Adipocyte (in vitro differentiated cells): ENCODE data around the gene SLIT1.

ENCODE experiments used
- DNase-seq: peaks from one replicate; pipeline ENCODE4 v3.0.0-alpha.2; 2015; ENCODE audit warnings: low read depth
- H3K27me3 ChIP-seq: replicated peaks from 2 replicates; pipeline ENCODE4 v1.7.0; 2013; ENCODE audit warnings: mild to moderate bottlenecking, low read length, moderate library complexity; ENCODE audit not compliant: control insufficient read depth, insufficient read depth
- H3K36me3 ChIP-seq: 2 replicates; pipeline ENCODE4 v1.7.0; 2013; ENCODE audit warnings: low read length, mild to moderate bottlenecking, moderate library complexity; ENCODE audit not compliant: control insufficient read depth, insufficient read depth, severe bottlenecking
- H3K4me1 ChIP-seq: 2 replicates; pipeline ENCODE4 v1.7.0; 2013; ENCODE audit warnings: mild to moderate bottlenecking, low read length, moderate library complexity; ENCODE audit not compliant: control insufficient read depth, insufficient read depth
- H3K4me3 ChIP-seq: 2 replicates; pipeline ENCODE4 v1.7.0; 2013; ENCODE audit warnings: mild to moderate bottlenecking, low read length, moderate library complexity
- H3K9ac ChIP-seq: 2 replicates; pipeline ENCODE4 v1.7.0; 2013; ENCODE audit warnings: mild to moderate bottlenecking, low read length, moderate library complexity
- H3K9me3 ChIP-seq: 2 replicates; pipeline ENCODE4 v1.7.0; 2013; ENCODE audit warnings: mild to moderate bottlenecking, low read length, moderate library complexity; ENCODE audit not compliant: control insufficient read depth

SLIT1 gene

DNA sequence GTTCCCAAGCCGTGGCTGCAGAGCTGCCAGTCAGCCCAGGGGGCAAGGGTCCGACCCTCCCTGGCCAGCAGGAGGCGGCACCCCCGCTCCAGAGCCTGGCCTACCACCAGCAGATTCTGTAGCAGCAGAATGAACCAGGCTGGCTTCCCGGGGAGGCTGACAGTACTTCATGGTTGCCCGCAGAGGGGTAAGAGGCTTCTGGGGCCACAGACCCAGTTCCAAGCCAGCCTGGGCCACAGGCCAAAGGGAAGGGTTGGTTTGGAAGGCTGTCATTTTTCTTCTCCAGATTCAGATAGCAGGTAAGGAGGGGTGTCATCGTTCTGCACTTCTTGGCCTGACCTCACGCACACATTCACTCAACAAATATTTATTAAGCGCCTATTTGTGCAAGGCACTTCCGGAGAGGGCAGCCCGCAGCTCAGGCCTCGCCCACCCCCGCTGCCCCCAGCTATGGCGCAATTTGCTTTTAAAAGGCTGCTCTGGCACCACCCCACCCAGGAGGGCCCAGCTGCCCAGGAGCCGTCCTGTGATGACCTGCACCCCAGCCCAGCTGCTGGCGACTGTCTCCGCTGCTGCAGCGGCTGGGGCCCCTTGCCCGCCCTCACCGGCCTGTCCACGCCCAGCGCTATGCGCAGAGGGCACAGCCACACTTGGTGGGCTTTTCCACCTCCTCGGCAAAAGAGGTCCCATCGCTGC lies 185.1 kb downstream of the SLIT1 start:
- no peak for DNase-seq

DNA sequence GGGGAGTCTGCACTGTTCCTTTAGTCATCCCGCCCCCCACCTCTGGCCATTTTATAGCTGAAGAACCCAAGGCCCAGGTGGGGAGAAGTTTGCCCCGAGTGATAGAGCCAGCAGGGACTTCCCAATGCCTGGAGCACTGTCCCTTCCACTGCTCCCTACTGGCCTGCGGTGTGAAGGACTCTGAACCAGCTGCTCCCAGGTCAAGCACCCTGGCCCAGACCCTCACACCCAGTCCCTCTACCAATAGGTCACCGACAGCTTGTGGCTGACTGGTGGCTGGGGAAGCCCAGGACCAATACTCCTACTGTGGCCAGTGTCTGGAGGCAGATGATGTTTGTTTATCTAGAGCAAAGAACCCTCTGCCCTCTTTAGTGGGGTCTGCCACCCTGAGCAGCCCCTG lies 185.8 kb downstream of the SLIT1 start:
- Histone ChIP-seq H3K36me3 (no peaks in the 10 kb centered on the region), H3K4me3 (no peak overlapping the region), H3K9me3 (no peaks in the 10 kb centered on the region), H3K9ac (no peak overlapping the region), H3K4me1 (no peaks in the 10 kb centered on the region), H3K27me3 (peaks cover 8% of the 10 kb centered on the region)
- DNase-seq, result no peak

More for the DNA sequence above, 185.1 kb downstream of the SLIT1 start:
- Histone ChIP-seq H3K4me3 (no peak overlapping the region), H3K9me3 (no peaks in the 10 kb centered on the region), H3K36me3 (no peaks in the 10 kb centered on the region), H3K9ac (no peak overlapping the region), H3K4me1 (no peaks in the 10 kb centered on the region), H3K27me3 (peaks cover 8% of the 10 kb centered on the region)

DNA sequence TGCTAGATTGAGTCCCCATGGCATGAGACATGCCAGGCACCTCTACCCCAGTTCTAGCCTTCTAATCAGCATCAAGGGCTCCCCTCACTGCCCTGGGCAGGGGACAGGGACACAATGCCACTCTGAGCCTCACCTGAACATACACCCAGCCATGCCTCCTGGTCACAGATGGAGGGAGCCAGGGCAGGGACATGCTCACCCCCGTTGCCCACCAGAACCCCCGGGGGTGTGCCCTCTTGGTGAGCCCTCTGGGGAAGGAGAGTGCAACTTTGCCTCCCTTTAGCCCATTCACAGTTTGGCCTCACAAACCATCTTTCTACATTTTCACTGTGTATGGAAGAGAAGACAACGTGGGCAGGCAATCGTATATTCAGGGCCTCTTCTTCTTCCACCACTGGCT lies 186.4 kb downstream of the SLIT1 start:
- Histone ChIP-seq H3K4me1 (no peaks in the 10 kb centered on the region), H3K9ac (no peak overlapping the region), H3K4me3 (no peak overlapping the region), H3K27me3 (peaks cover 5% of the 10 kb centered on the region), H3K36me3 (no peaks in the 10 kb centered on the region), H3K9me3 (no peaks in the 10 kb centered on the region)
- no peak for DNase-seq

DNA sequence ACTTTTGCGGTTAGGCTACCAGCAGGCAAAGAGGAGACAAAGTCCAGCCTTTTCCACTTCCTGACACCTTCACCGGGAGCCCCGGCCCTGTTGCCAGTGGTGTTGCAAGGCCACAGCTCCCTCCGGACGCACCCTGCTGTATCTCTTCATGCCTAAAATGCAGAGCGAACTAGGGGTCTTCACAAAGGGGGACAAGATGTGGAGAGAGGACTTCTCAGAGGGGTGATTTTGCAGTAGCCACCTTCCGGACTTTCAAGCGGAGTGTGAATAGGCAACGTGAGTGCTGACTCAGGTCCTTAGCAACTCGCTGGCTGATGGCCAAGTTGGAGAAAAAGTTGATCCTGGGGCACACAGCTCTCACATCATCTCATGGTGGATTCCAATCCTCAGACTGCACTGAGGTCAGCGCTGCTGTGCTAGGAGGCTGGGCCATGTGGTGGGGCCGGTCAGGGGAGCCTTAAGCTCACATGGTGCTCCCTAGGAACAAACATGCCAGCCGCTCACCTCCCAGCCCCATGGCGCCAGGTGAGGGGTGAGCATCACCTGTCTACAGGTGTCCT lies 187.3 kb downstream of the SLIT1 start:
- Histone ChIP-seq H3K27me3 (no peaks in the 10 kb centered on the region), H3K4me3 (no peak overlapping the region), H3K9me3 (no peaks in the 10 kb centered on the region), H3K36me3 (no peaks in the 10 kb centered on the region), H3K9ac (no peak overlapping the region), H3K4me1 (no peaks in the 10 kb centered on the region)
- DNase-seq, result no peak

DNA sequence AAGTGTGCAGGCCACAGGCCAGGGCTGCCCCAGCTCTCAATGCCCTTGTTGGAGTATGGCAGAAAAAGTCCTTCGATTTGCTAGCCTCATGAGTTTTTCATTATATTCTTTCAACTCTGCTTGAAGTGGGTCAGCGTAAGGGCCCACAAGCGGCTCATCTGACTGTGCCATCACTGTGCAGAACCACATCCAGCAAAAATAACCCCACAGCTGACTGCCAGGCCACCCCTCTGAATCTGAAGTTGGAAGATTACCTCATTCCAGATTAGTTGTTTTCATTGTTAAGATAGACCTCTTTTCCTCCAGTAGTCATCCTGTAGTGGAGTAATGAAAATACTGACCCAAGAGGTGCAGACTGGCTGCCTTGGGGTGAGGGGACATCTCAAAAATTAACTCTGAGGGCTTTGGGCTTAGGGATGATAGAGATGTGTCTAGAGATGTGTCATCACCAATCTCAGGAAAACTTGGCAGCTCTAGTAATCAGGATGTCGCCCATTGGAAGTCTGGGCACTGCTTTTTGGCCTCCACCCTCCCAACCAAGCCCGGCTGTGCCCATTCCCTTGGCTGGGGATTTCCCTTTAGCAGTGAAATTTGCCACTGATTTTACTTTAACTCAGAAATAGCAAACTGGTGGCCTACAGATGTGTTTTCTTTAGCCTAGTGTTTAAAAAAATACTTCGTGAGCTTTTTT lies 189.3 kb downstream of the SLIT1 start:
- Histone ChIP-seq H3K9ac (no peak overlapping the region), H3K4me1 (peaks cover 5% of the 10 kb centered on the region), H3K9me3 (no peaks in the 10 kb centered on the region), H3K27me3 (no peaks in the 10 kb centered on the region), H3K4me3 (no peak overlapping the region), H3K36me3 (no peaks in the 10 kb centered on the region)
- no peak for DNase-seq

DNA sequence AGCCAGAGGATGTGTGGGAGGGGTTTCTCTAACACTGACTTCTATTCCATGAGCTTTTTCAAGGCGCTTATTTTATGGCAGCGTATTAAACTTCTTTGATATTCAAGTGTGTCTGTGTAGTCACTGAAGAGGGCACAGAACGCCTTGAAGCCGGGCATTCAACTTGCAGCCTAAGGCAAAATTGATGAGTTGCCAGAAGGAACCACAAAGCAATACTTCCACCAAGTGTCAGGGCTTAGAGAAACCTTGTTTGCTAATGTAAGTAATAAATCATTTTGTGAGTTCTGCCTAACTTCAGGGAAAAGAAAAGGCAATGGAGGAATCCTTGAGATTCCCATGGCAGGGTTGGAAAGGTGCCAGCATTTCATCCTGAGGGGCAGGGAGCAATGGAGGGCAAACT lies 189.9 kb downstream of the SLIT1 start:
- Histone ChIP-seq H3K27me3 (no peaks in the 10 kb centered on the region), H3K4me3 (no peak overlapping the region), H3K4me1 (peaks cover 10% of the 10 kb centered on the region), H3K9me3 (no peaks in the 10 kb centered on the region), H3K9ac (no peak overlapping the region), H3K36me3 (no peaks in the 10 kb centered on the region)
- peak; percentile 7 for DNase-seq

DNA sequence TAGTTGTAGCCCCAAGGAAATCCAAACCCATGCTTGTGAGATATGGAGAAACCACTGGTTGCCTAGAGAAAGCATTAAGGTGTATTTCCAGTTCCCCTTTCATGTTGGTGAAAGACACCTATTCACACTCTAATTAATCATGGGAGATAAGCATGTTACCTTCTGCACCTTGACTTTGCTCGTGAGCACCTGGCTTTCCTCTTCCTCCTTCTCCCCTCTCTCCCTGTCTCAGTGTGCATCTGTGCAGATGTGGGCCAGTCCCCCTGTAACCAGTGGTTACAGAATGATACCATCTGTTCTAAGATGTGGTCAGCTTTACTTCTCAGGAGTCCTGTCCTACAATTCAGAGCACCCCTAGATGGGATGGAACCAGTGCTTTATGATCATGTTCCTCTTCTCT lies 193.0 kb downstream of the SLIT1 start:
- Histone ChIP-seq H3K4me1 (peaks cover 31% of the 10 kb centered on the region), H3K9me3 (no peaks in the 10 kb centered on the region), H3K27me3 (no peaks in the 10 kb centered on the region), H3K9ac (no peak overlapping the region), H3K36me3 (no peaks in the 10 kb centered on the region), H3K4me3 (no peak overlapping the region)
- DNase-seq, result no peak

DNA sequence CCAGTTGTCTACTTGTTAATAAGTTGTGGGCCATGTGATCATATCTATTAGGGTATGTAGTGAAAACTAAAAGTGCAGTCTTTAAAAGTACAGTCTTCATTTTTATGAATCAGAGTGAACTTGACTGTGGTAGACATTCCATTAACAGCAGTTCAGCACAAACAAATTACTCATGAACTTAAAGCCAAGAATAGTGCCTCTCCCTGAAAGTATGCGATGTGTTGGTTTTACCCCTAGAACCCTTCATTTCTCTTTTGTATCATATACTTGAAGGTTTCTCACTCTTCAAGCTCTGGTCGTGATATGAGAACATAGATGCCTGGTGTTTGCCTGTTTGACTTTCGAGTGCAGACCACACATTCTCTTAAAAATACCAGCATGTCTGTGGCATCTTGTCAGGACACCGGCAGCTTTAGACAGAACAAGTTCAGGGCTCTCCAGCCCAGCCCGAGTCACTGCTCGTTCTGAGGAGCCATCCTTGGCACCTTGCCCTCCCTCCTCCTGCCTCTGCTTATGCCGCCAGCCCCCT lies 194.4 kb downstream of the SLIT1 start:
- Histone ChIP-seq H3K4me3 (peak overlapping the region; percentile 29), H3K9me3 (no peaks in the 10 kb centered on the region), H3K4me1 (peaks cover 33% of the 10 kb centered on the region), H3K27me3 (no peaks in the 10 kb centered on the region), H3K9ac (peak overlapping the region; percentile 17), H3K36me3 (no peaks in the 10 kb centered on the region)
- DNase-seq, result peak; percentile 63

DNA sequence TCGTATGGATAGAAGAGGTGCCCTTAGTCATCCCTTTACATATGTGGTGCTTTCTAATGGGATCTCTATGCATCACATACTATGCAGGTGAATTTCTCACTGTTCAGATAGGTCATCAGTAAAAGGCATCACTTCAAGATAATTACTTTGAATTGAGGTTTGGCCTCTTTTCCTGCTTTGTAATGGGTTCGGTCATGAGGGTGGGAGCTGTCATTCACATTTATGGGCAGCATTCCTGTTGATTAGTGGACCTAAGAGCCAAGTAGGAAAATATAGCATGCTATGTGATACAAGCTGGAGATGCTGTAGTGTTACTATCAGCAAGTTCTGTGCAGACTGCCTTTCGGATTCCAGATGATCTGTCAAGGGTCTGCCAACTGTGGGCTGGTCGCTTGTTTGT lies 197.3 kb downstream of the SLIT1 start:
- Histone ChIP-seq H3K36me3 (no peaks in the 10 kb centered on the region), H3K27me3 (no peaks in the 10 kb centered on the region), H3K9ac (no peak overlapping the region), H3K4me3 (no peak overlapping the region), H3K9me3 (no peaks in the 10 kb centered on the region), H3K4me1 (peaks cover 41% of the 10 kb centered on the region)
- DNase-seq, result no peak

DNA sequence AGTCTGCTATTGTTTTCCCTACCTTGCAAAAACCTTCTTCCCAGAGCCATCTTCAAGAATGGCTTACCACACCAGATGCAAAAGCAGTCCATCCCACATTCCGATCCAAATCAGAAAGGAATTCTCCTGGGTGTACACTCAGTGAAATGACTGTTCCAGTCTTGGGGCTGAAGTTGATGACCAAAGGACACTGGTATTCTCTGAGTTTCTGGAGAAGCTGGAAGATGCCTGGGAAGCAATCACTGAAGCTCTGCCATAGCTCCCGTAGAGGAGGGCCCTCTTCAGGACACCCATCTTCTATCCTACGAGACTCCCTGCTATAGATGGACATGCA lies 197.9 kb downstream of the SLIT1 start:
- Histone ChIP-seq H3K4me1 (peaks cover 41% of the 10 kb centered on the region), H3K36me3 (no peaks in the 10 kb centered on the region), H3K4me3 (no peak overlapping the region), H3K27me3 (no peaks in the 10 kb centered on the region), H3K9me3 (no peaks in the 10 kb centered on the region), H3K9ac (no peak overlapping the region)
- peak; percentile 29 for DNase-seq

DNA sequence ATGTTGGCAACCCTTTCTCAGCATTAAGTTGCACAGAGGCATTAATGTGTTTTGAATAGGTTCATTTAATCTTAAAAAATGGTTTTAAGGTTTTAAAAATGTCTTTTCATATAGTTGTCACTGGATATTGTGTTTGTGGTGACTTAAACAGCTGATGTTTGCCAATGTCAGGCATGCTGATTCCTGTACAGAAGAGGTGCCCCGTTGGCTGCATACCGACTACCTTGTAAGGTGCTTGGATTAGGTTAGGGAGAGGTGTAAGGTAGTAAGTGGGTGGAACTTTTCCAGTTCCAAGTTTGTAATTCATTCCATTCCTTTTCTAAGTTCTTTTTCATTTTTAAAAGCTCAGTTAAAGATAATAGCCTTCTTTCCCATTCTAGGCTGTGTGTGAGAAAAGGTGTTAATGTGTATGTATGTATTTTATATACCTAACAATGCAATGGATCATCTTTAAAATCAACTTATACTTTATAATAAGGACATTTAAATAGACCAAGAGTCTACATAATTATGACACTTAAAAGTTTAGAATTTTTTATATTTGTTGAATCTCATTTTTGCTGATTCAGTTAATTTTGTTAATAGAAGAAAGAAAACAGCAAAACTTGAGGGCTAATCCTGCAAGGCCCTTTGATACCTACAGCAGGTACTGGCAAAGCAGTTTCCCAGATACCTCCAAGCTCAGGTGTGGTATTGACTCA lies 198.5 kb downstream of the SLIT1 start:
- Histone ChIP-seq H3K27me3 (no peaks in the 10 kb centered on the region), H3K9ac (no peak overlapping the region), H3K9me3 (no peaks in the 10 kb centered on the region), H3K36me3 (peaks cover 3% of the 10 kb centered on the region), H3K4me3 (no peak overlapping the region), H3K4me1 (peaks cover 41% of the 10 kb centered on the region)
- no peak for DNase-seq
